AG04450 (cell line): Measurements from ENCODE around the gene KRT40. TPM values are rescaled to one million over a fixed set of nuclear protein-coding genes. Genes with fewer than 3 reads are reported as not detected.

Experiments used
- CTCF ChIA-PET: fragments of 300-600, 350-600 bp; formaldehyde crosslinking; extraction: SDS; loops from one replicate; lab custom pipeline; 2022; ENCODE audit warnings: antibody characterized with exemption, inconsistent platforms; lab: Charles Lee
- POLR2A ChIA-PET: fragments of 350-600 bp; formaldehyde crosslinking; extraction: SDS; loops from one replicate; lab custom pipeline; 2021; ENCODE audit warnings: antibody characterized with exemption, inconsistent platforms; lab: Yijun Ruan, JAX
- DNase-seq: peaks from one replicate; pipeline ENCODE4 v3.0.0-alpha.2; 2011; ENCODE audit warnings: low read depth, low spot score
- H3K27ac ChIP-seq: one replicate; pipeline ENCODE4 v1.5.1; 2012; ENCODE audit warnings: low read depth, low read length, control low read depth
- H3K27me3 ChIP-seq: one replicate; pipeline ENCODE4 v1.6.0; 2012; ENCODE audit warnings: low read length; ENCODE audit not compliant: control insufficient read depth, insufficient read depth
- H3K4me3 ChIP-seq: 2 replicates; pipeline ENCODE4 v1.5.1; 2011; ENCODE audit warnings: mild to moderate bottlenecking, low read depth, low read length, control low read depth
- H3K9me3 ChIP-seq: 2 replicates; pipeline ENCODE4 v1.5.1; 2012; ENCODE audit warnings: low read length; ENCODE audit not compliant: control insufficient read depth, insufficient read depth
- polyA minus RNA-seq: library from RNA; depleted of rRNA, polyadenylated mRNA; stranded (reverse); fragments of >200 nt; gene quantifications from 2 replicates; pipeline ENCODE4 v1.2.3, GENCODE V29; 2011; rRNA and poly(A)+ RNA removed
- polyA plus RNA-seq: library from polyadenylated mRNA; depleted of rRNA; stranded (reverse); fragments of >200 nt; gene quantifications from 2 replicates; pipeline ENCODE4 v1.2.3, GENCODE V29; 2011; rRNA removed
- TF ChIP-seq, protein P1 (sequence below): IDR thresholded peaks from 2 replicates; pipeline ENCODE4 v1.5.1; 2011; ENCODE audit warnings: low read depth, low read length, control low read depth, inconsistent platforms

KRT40 gene
- polyA plus RNA-seq (not detected in 2 replicates), polyA minus RNA-seq (not detected in 2 replicates)

DNA sequence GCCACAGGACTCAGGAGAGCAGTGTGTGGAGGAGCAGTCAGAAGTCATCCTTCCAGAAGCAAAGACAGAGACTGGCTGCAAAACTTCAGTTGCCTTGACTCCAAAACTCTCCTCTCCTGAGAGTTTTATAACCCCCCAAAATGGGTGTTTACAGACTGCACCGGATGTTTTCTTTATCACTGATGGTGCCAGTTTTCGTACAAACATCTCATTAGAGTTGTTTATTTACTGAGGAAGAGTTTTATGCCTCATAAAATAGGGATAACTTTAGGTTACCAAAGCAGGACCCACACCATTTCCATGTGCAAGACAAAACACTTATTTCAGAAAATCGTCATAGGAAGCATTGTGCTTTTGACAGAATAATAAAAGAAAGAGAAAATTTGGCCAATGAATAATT lies at the start of gene KRT40:
Gene KRT40, minus strand, starts transcription at position 101 of the 400 bp plus-strand sequence. Its CDS starts 53 bp downstream, at position 48.
- DNase-seq = no peak
- ChIA-PET CTCF (no interaction called here), POLR2A (no interaction called here)
- H3K4me3 ChIP-seq = no peak within 1 kb of the TSS
- no peaks in the 10 kb centered on the region for H3K27me3 ChIP-seq
- H3K27ac ChIP-seq = no peak within 1 kb of the TSS
- no peaks in the 10 kb centered on the region for H3K9me3 ChIP-seq
- TF ChIP-seq, protein P1, sequence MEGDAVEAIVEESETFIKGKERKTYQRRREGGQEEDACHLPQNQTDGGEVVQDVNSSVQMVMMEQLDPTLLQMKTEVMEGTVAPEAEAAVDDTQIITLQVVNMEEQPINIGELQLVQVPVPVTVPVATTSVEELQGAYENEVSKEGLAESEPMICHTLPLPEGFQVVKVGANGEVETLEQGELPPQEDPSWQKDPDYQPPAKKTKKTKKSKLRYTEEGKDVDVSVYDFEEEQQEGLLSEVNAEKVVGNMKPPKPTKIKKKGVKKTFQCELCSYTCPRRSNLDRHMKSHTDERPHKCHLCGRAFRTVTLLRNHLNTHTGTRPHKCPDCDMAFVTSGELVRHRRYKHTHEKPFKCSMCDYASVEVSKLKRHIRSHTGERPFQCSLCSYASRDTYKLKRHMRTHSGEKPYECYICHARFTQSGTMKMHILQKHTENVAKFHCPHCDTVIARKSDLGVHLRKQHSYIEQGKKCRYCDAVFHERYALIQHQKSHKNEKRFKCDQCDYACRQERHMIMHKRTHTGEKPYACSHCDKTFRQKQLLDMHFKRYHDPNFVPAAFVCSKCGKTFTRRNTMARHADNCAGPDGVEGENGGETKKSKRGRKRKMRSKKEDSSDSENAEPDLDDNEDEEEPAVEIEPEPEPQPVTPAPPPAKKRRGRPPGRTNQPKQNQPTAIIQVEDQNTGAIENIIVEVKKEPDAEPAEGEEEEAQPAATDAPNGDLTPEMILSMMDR = no peak

DNA sequence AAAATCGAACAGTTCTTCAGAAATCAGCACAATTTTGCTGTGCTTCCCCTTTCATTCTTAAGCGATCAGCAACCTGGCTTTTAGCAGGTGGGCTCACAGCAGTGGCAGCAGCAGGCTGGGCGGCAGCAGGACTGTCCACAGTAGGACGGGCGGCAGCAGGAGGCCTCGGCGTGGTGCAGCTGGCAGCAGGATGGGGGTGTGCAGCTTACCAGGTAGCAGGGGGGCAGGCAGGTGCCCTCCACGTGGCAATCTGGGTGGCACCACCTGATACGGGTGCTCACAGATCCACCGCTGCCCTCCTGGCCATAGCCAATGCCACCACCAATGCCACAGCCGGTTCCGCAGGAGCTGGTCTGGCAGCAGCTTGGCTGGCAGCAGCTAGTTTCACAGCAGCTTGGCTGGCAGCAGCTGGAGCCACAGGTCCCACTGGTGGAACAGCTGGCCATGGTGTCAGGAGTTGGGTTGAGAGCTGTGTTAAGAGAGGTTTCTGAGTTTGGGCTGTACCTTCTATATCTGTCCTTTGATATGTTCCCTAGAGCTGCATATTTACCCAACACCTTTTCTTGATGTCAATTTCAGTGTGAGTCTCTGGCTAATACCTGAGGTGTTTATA lies 45.6 kb upstream of the KRT40 start, which contains the start of gene KRTAP1-4:
Gene KRTAP1-4, minus strand, starts transcription at position 563 of the 613 bp plus-strand sequence. Its CDS starts 117 bp downstream, at position 446.
- TF ChIP-seq, protein P1 = no peak
- Histone ChIP-seq H3K9me3 (no peaks in the 10 kb centered on the region; the same call in 1 of the 2 replicates), H3K27ac (no peak within 1 kb of the TSS), H3K27me3 (no peaks in the 10 kb centered on the region), H3K4me3 (no peak within 1 kb of the TSS)
- DNase-seq = no peak
- CTCF ChIA-PET = interaction anchor here (1.5 kb wide), 1 partner anchor 293 kb away, joined by 6 read pairs; no protein-coding TSS in a partner anchor
- POLR2A ChIA-PET = no interaction called here

DNA sequence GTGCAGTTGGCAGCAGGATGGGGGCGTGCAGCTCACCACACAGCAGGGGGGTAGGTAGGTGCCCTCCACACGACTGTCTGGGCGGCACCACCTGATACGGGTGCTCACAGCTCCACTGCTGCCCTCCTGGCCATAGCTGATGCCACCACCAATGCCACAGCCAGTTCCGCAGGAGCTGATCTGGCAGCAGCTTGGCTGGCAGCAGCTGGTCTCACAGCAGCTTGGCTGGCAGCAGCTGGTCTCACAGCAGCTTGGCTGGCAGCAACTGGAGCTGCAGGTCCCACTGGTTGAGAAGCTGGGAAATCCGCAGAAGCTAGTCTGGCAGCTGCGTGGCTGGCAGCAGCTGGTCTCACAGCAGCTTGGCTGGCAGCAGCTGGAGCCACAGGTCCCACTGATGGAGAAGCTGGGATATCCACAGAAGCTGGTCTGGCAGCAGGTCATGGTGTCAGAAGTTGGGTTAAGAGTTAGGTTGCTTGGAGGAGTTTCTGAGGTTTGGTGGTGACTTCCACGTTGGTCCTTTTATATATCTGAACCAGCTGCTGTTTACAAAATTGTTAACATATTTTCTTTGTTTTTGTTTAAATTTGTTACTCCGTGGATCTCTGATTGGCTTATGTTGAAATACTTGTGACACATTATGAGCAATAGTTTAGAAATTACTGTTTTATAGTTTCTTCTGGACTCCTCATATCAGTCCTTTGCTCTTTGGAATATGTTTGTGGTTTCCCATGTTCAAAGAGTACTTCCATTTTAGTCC lies 42.8 kb upstream of the KRT40 start, which contains the start of gene KRTAP1-5:
Gene KRTAP1-5, minus strand, starts transcription at position 494 of the 757 bp plus-strand sequence. Its CDS starts 53 bp downstream, at position 441.
- ChIA-PET CTCF (no interaction called here), POLR2A (interaction anchor here (0.6 to 1.2 kb wide), 4 partner anchors 12 to 1827 kb away, joined by 3 to 5 read pairs (median 3); partner anchors contain the start of genes KRTAP2-3 and RPL19)
- TF ChIP-seq, protein P1 = no peak
- H3K27me3 ChIP-seq = no peaks in the 10 kb centered on the region
- no peaks in the 10 kb centered on the region; the same call in 1 of the 2 replicates for H3K9me3 ChIP-seq
- no peak within 1 kb of the TSS for H3K4me3 ChIP-seq
- H3K27ac ChIP-seq = peak within 1 kb of the TSS; percentile 66
- DNase-seq = peak; percentile 64

DNA sequence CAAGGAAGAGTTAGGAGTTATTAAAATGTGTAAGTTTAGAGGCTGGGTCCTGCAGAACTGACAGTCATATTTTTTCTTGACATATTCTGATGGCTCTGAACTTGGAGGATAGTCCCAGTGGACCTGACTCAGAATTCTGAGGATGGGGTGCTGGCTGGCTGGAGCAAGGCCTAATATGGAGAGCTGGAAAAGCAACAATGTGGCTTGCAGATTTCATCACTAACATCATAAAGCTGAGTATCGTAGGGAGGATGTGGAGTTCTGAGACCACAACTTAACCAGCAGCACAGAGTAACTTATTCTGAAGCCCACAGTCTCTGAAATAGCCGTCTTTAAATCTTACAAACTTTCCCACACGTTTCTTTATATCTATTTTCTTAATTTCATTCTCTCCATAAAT lies 40.6 kb upstream of the KRT40 start:
- TF ChIP-seq, protein P1 = no peak
- Histone ChIP-seq H3K9me3 (no peaks in the 10 kb centered on the region; the same call in 1 of the 2 replicates), H3K27ac (no peak overlapping the region), H3K27me3 (no peaks in the 10 kb centered on the region), H3K4me3 (no peak overlapping the region)
- DNase-seq = no peak
- CTCF ChIA-PET = interaction anchor here (1.0 kb wide), 1 partner anchor 297 kb away, joined by 3 read pairs; no protein-coding TSS in a partner anchor
- POLR2A ChIA-PET = no interaction called here
